ENCODE data around the gene ADCY1.

DNA sequence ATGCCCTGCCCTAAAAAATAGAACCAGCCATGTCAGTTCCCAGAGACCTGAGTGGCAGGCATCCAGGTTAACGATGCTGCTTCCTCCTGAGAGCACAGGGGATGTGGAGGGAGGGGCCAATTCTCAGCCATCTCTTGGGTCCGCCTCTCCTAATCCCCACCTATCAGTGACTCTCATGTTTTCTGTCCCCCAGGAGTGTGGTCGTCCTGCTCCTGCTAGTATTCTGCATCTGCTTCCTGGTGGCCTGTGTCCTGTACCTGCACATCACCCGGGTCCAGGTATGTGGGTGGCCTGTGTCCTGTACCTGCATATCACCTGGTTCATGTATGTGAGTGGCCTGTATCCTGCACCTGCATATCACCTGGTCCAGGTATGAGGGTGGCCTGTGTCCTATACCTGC, 105.3 kb downstream of the ADCY1 start:
- TF ChIP-seq CTCF (IDR thresholded peaks at IDR 0.05): no peak
- no peak for TF ChIP-seq POLR2A (IDR thresholded peaks at IDR 0.05)

Data from Peyer's patch (tissue), 4 donors.